PC-9 (cell line): ENCODE measurements around the gene RALGPS1.

ENCODE experiments used
- EZH2 ChIP-seq: fragments of 200-600 bp; sonication (generic); IDR thresholded peaks from 2 replicates; pipeline ENCODE4 v1.8.0; 2017; ENCODE audit warnings: antibody characterized with exemption, low read depth
- TF ChIP-seq, protein P1 (sequence below): fragments of 200-600 bp; sonication (generic); conservative IDR thresholded peaks from 2 replicates; pipeline ENCODE4 v1.6.1; 2017; ENCODE audit warnings: mixed run types, antibody characterized with exemption, mild to moderate bottlenecking, moderate library complexity

DNA sequence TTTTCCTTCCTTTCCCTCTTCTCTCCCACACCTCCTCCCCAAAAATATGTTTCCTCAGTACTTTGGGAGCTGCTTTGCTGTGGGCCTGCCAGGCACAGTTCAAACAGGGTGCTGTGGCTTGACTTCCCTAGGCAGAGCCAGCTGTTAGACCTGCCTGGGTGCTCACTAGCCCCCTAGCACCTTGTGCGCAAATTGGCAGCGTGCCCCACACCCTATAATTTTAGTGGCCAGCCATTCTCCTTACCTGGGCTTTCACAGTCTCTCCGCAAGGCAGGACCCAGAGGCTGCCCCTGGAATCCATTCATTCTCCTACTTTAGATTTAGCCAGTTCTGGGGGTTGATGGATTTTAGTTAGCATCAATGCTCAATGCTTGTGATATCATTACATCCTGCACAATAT lies 135.6 kb downstream of the RALGPS1 start:
- TF ChIP-seq, protein P1, sequence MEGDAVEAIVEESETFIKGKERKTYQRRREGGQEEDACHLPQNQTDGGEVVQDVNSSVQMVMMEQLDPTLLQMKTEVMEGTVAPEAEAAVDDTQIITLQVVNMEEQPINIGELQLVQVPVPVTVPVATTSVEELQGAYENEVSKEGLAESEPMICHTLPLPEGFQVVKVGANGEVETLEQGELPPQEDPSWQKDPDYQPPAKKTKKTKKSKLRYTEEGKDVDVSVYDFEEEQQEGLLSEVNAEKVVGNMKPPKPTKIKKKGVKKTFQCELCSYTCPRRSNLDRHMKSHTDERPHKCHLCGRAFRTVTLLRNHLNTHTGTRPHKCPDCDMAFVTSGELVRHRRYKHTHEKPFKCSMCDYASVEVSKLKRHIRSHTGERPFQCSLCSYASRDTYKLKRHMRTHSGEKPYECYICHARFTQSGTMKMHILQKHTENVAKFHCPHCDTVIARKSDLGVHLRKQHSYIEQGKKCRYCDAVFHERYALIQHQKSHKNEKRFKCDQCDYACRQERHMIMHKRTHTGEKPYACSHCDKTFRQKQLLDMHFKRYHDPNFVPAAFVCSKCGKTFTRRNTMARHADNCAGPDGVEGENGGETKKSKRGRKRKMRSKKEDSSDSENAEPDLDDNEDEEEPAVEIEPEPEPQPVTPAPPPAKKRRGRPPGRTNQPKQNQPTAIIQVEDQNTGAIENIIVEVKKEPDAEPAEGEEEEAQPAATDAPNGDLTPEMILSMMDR: no peak
- TF ChIP-seq EZH2: no peak
